MM.1S (cell line): ENCODE results near the gene MICAL2.

Experiments
- DNase-seq: peaks from one replicate; pipeline ENCODE4 v3.0.0-alpha.2; 2015
- H2AFZ ChIP-seq: fragments of 300-600 bp; sonication (generic); 2 replicates; pipeline ENCODE4 v1.6.0; 2016; ENCODE audit warnings: antibody characterized with exemption, low read length
- H3F3A ChIP-seq: fragments of 300-600 bp; sonication (generic); 2 replicates; pipeline ENCODE4 v1.6.1; 2016; ENCODE audit warnings: mild to moderate bottlenecking, antibody characterized with exemption, low read length, moderate library complexity, mixed read lengths; ENCODE audit not compliant: insufficient read depth
- H3K27ac ChIP-seq: fragments of 300-600 bp; sonication (generic); 2 replicates; pipeline ENCODE4 v1.5.1; 2016; ENCODE audit warnings: mild to moderate bottlenecking, low read length
- H3K27me3 ChIP-seq: fragments of 300-600 bp; sonication (generic); replicated peaks from 2 replicates; pipeline ENCODE4 v1.6.0; 2016; ENCODE audit warnings: low read length; ENCODE audit not compliant: insufficient read depth
- H3K36me3 ChIP-seq: fragments of 300-600 bp; sonication (generic); replicated peaks from 2 replicates; pipeline ENCODE4 v1.6.1; 2016; ENCODE audit warnings: mild to moderate bottlenecking, low read length, mixed read lengths; ENCODE audit not compliant: insufficient read depth
- H3K4me1 ChIP-seq: fragments of 300-600 bp; sonication (generic); 2 replicates; pipeline ENCODE4 v1.6.1; 2016; ENCODE audit warnings: low read length, mixed read lengths
- H3K4me2 ChIP-seq: fragments of 300-600 bp; sonication (generic); 2 replicates; pipeline ENCODE4 v1.6.0; 2016; ENCODE audit warnings: low read depth, low read length
- H3K4me3 ChIP-seq: fragments of 300-600 bp; sonication (generic); 2 replicates; pipeline ENCODE4 v1.5.1; 2016; ENCODE audit warnings: low read length, mixed read lengths
- H3K79me2 ChIP-seq: fragments of 300-600 bp; sonication (generic); 2 replicates; pipeline ENCODE4 v1.6.1; 2016; ENCODE audit warnings: mixed run types, low read length, mixed read lengths
- H3K9ac ChIP-seq: fragments of 300-600 bp; sonication (generic); 2 replicates; pipeline ENCODE4 v1.6.1; 2016; ENCODE audit warnings: low read length, mixed read lengths
- H3K9me2 ChIP-seq: fragments of 300-600 bp; sonication (generic); replicated peaks from 2 replicates; pipeline ENCODE4 v1.6.1; 2016; ENCODE audit warnings: mild to moderate bottlenecking, low read length, mixed read lengths; ENCODE audit not compliant: insufficient read depth
- H3K9me3 ChIP-seq: fragments of 300-600 bp; sonication (generic); replicated peaks from 2 replicates; pipeline ENCODE4 v1.6.1; 2016; ENCODE audit warnings: mild to moderate bottlenecking, low read length, mixed read lengths; ENCODE audit not compliant: insufficient read depth
- H4K20me1 ChIP-seq: fragments of 300-600 bp; sonication (generic); 2 replicates; pipeline ENCODE4 v1.6.1; 2016; ENCODE audit warnings: mild to moderate bottlenecking, low read length, moderate library complexity, mixed read lengths; ENCODE audit not compliant: insufficient read depth
- CTCF ChIP-seq: fragments of 300-600 bp; sonication (generic); IDR thresholded peaks from 2 replicates; pipeline ENCODE4 v1.5.1; 2016; ENCODE audit warnings: antibody characterized with exemption, low read length, mixed read lengths
- EZH2 ChIP-seq: fragments of 300-600 bp; sonication (generic); optimal IDR thresholded peaks from 2 replicates; pipeline ENCODE3; 2017; ENCODE audit warnings: low read depth, mild to moderate bottlenecking, antibody characterized with exemption, low read length, mixed read lengths
- EZH2phosphoT487 ChIP-seq: fragments of 300-600 bp; sonication (generic); IDR thresholded peaks from 2 replicates; pipeline ENCODE4 v1.6.1; 2018; ENCODE audit warnings: antibody characterized with exemption, low read length

MICAL2 gene

GRCh38 chr11:12118949-12119348 lies 8.6 kb downstream of the MICAL2 start:
- Histone ChIP-seq H3K4me3 (no peak overlapping the region), H3K9ac (no peak overlapping the region), H3K4me1 (no peaks in the 10 kb centered on the region), H3K9me3 (no peaks in the 10 kb centered on the region), H3K36me3 (no peaks in the 10 kb centered on the region), H2AFZ (no peak overlapping the region), H3K27me3 (no peaks in the 10 kb centered on the region), H3K9me2 (no peaks in the 10 kb centered on the region), H3K79me2 (no peaks in the 10 kb centered on the region), H3K4me2 (no peak overlapping the region), H3F3A (no peaks in the 10 kb centered on the region), H4K20me1 (no peaks in the 10 kb centered on the region), H3K27ac (no peak overlapping the region)
- TF ChIP-seq EZH2phosphoT487 (no peak), CTCF (no peak), EZH2 (no peak)
- no peak for DNase-seq

- Histone ChIP-seq H3K36me3 (no peaks in the 10 kb centered on the region), H3K79me2 (no peaks in the 10 kb centered on the region), H3K4me3 (no peak overlapping the region), H3F3A (no peaks in the 10 kb centered on the region), H3K9me3 (no peaks in the 10 kb centered on the region), H2AFZ (no peak overlapping the region), H3K4me2 (no peak overlapping the region), H3K9me2 (no peaks in the 10 kb centered on the region), H4K20me1 (no peaks in the 10 kb centered on the region), H3K9ac (no peak overlapping the region), H3K4me1 (no peaks in the 10 kb centered on the region), H3K27me3 (no peaks in the 10 kb centered on the region), H3K27ac (no peak overlapping the region)
- no peak for DNase-seq
- TF ChIP-seq CTCF (no peak), EZH2 (no peak), EZH2phosphoT487 (no peak)
These were observed 9.1 kb downstream of the MICAL2 start for GRCh38 chr11:12119502-12119901.

GRCh38 chr11:12120031-12121008 lies 9.9 kb downstream of the MICAL2 start:
- Histone ChIP-seq H3K27ac (no peak overlapping the region), H3K4me2 (no peak overlapping the region), H3K4me1 (no peaks in the 10 kb centered on the region), H3K9me2 (no peaks in the 10 kb centered on the region), H3K36me3 (no peaks in the 10 kb centered on the region), H3K9me3 (no peaks in the 10 kb centered on the region), H3K9ac (no peak overlapping the region), H3K27me3 (no peaks in the 10 kb centered on the region), H4K20me1 (no peaks in the 10 kb centered on the region), H3F3A (no peaks in the 10 kb centered on the region), H2AFZ (no peak overlapping the region), H3K79me2 (no peaks in the 10 kb centered on the region), H3K4me3 (no peak overlapping the region)
- TF ChIP-seq CTCF: no peak
- no peak for TF ChIP-seq EZH2
- TF ChIP-seq EZH2phosphoT487: no peak
- no peak for DNase-seq
